Posterior cingulate gyrus (tissue), 11 donors: ENCODE data around the gene SLAMF6.

ENCODE experiments used
- DNase-seq, 10 donors: peaks; one replicate each; pipeline versions ENCODE4 v3.0.0 to v3.0.0-alpha.2; 2020 to 2021; ENCODE audit warnings: mixed read lengths in 3 of 10
- intact Hi-C: fragments of 100-400 bp; cut with DNase I; formaldehyde crosslinking; loops from one replicate; pipeline ENCODE4 v1.15.1; 2023

The SLAMF6 gene

DNA sequence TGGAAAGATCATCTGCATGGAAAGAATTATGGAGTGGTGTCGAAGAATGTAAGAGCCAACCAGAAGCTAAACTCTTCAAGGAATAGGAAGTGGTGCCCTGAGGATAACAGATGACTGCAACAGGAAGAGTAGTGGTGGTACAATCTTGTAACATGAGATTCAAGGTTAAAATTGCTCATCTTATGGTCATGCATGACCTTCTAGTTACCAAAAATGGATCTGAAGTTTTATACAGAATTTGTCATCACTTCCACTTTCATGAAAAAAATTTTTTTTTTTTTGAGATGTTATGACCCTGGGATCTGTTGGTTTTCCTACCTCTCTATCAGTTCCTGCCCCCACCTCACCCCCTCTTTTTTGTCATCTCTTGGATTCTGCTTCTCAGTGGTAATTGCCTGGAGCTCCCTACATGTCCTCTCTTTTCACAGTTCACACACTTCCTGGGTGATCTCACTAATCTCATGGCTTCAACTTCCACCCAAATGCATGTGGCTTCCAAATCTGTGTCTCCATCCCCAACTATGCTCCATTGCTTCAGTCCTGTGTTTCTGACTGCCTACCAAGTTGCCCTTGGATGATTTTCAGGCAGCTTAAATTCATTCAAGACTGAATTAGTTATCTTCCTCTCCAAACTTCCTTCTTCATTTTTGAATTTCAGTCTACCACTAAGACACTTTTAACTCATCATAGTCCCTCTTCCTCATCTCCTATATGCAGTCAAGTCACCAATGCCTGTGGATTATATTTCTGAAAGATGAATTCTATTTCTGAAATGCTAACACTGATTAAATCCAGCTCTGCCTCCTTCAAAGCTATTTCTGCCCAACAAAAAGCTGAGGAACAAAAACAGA lies 48.4 kb downstream of the SLAMF6 start:
- DNase-seq = no peak

DNA sequence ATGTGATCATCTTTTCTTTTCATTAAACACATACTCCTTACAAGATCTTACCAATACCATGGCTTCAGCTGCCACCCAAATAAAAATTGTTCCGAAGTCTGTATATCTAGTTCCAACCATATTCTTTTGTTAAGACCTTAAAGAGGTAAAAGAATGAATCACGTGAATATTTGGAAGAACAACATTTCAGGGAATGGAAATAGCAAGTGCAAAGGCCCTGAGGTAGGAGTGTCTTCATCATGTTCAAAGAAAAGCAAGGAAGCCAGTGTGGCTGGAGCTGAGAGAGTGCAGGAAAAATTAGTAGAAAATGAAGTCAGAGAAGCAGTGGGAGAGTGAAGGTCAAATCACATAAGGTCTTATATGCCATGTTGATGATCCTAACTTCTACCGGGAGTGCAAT lies 50.9 kb downstream of the SLAMF6 start:
- DNase-seq = no peak
- intact Hi-C loops = no loop called here

More for the DNA sequence above, 48.4 kb downstream of the SLAMF6 start:
- intact Hi-C loops = no loop called here

DNA sequence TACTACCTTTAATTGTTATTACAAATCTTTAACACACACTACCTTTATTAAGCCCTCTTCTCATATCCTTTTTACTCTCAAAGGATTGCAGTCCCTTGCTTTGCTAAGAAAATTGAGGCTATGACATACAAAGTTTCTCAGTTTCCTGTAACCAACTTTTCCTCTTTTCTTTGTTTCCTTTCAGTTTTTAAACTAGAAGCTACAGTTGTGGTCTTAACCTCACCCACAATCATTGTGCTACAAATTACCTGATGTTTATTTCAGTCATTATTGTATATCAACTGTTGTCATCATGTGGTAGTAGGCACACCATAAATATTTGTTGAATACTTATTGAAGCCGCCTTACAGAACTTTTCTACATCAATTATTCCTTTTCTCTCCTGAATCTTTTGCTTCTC lies 51.8 kb downstream of the SLAMF6 start:
- intact Hi-C loops = no loop called here
- DNase-seq = no peak

GRCh38 chr1:160467576-160467975 lies 55.5 kb downstream of the SLAMF6 start:
- intact Hi-C loops = no loop called here
- no peak for DNase-seq

GRCh38 chr1:160466961-160467360 lies 56.1 kb downstream of the SLAMF6 start:
- no peak for DNase-seq
- intact Hi-C loops = no loop called here

DNA sequence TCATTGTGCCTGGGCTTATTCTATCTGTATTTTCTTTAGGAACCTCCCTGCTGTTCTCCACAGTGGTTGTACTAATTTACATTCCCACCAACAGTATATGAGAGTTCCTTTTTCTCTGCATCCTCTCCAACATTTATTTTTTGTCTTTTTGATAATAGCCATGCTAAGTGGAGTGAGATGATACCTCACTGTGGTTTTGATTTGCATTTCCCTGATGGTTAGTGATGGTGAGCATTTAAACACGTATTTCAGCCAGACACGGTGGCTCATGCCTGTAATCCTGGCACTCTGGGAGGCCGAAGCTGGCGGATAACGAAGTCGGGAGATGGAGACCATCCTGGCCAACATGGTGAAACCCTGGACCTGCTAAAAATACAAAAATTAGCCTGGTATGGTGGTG lies 57.9 kb downstream of the SLAMF6 start:
- no peak for DNase-seq
- intact Hi-C loops = no loop called here

DNA sequence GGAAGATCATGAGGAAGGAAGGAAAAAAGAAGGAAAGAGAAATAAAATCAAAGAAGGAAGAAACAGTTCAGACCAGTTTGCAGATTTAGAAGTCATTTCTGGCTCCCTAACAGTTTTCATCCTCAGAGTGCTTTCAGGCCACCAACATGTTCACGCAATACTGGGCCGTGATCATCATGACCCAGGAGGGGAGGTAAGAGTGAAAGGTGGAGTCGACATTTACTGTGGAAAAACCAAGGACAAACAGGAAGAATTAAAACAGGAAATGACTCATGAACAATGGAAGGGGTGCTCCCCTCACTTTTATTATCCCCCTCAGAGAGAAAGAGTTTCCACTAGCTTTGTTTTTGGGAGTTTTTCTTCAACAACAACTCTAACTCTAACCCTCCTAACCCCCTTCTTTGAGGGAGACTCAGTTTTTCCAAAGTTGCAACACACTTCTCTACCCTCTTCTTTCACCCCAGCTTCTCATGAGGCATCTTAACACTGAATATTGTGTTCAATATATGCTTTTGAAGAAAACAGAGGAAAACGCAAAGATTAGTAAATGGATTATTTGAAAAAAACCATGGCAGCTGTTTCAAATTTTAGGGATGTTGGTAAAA lies 62.3 kb downstream of the SLAMF6 start:
- DNase-seq = no peak
- intact Hi-C loops = no loop called here

DNA sequence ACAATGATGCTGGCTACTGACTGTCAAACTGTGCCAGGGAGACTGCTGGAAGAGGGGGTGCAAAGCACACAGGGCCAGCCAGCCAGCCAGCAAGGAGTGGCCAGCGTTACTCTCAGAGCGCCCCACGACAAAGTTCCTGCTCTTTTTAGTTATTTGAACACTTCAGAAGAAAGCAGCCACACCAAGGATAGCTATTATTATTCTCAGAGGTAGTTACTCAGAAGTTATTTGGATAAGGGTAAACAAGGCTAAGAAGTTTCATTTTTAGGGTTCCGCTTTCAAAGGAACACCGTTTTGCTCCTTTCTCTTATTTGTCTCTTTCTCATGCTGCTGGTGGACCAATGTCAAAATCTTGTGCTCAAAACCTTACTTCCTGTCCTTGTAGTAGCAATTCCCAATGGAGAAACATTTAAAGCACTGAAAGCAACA lies 62.8 kb downstream of the SLAMF6 start:
- intact Hi-C loops = no loop called here
- no peak for DNase-seq

DNA sequence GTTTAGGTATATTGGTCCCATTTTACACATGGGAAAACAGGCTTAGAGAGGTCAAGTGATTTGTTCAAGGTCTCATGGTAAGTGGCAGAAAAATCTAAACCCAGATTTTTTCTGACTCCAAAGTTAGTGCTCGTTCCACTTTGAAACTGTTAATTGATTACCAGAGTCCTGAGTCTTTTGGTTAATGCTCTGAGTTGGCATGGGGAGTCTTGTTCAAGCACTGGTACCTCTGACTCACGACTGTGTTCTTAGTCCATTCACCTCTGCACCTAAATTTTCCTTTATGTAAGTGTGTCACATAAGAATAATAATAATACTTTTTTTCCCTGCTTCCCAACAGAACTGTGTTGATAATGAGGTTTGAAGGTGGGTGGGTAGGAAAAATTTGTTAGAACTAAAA lies 63.4 kb downstream of the SLAMF6 start:
- DNase-seq = no peak
- intact Hi-C loops = no loop called here

GRCh38 chr1:160459056-160459455 lies 64.0 kb downstream of the SLAMF6 start:
- intact Hi-C loops = no loop called here

GRCh38 chr1:160455153-160455517 lies 67.9 kb downstream of the SLAMF6 start:
- DNase-seq = no peak
- intact Hi-C loops = no loop called here

More at GRCh38 chr1:160459056-160459455, 64.0 kb downstream of the SLAMF6 start:
- no peak for DNase-seq

- intact Hi-C loops = no loop called here
- DNase-seq = no peak
Observed at GRCh38 chr1:160454371-160455152, 68.5 kb downstream of the SLAMF6 start.

- intact Hi-C loops = no loop called here
- DNase-seq = no peak
Observed at GRCh38 chr1:160453443-160453842, 69.6 kb downstream of the SLAMF6 start.

GRCh38 chr1:160451859-160452232 lies 71.2 kb downstream of the SLAMF6 start:
- intact Hi-C loops = no loop called here
- DNase-seq = no peak

GRCh38 chr1:160451119-160451858 lies 71.8 kb downstream of the SLAMF6 start:
- intact Hi-C loops = no loop called here
- DNase-seq = no peak

DNA sequence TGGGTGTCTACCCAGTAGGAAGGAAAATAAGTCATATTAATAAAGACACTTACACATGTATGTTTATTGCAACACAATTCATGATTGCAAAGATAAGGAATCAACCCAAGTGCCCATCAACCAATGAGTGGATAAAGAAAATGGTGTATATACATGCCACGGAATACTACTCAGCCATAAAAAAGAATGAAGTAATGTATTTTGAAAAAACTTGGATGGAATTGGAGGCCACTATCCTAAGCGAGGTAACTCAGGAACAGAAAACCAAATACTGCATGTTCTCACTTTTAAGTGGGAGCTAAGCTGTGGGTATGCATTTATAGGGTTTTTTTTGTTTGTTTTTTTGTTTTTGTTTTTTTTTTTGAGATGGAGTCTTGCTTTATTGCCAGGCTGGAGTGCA lies 73.6 kb downstream of the SLAMF6 start:
- intact Hi-C loops = no loop called here
- DNase-seq = no peak

GRCh38 chr1:160446945-160447600 lies 76.0 kb downstream of the SLAMF6 start:
- intact Hi-C loops = no loop called here
- DNase-seq = no peak

- intact Hi-C loops = no loop called here
- no peak for DNase-seq
Observed at GRCh38 chr1:160439718-160440117, 83.3 kb downstream of the SLAMF6 start.

DNA sequence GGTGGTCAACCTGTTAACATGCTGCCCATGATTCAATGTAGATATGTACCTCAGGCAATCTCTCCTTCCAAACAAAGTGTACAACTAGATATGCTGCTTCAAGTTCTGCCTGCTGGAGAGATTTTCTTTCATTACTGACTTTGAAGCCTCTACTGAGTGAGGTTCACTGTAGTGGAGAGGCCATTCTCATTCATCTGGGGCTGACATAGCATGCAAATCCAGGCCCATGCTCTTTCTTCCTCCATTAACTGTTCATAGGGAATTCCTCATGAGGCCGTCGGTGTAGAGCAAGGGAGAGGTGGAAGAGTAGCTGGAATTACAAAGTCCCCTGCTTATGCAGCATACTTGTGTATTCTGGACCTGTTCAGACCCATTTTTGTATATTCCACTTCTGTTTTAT lies 84.1 kb downstream of the SLAMF6 start:
- intact Hi-C loops = no loop called here
- no peak for DNase-seq

GRCh38 chr1:160438317-160438918 lies 84.6 kb downstream of the SLAMF6 start:
- DNase-seq = no peak
- intact Hi-C loops = no loop called here
